GM21528 (cell line): Measurements from ENCODE around the gene GREM1.

Experiments
- ATAC-seq: cut with Tn5 transposase; IDR thresholded peaks from one replicate; pipeline ENCODE4 v1.9.1; 2021; ENCODE audit warnings: mild to moderate bottlenecking, moderate library complexity; ENCODE audit not compliant: unreplicated experiment, low FRiP score

GREM1 gene

GRCh38 chr15:32775103-32775502 is 57.3 kb downstream of the GREM1 start:
- ATAC-seq: no peak

GRCh38 chr15:32778391-32779176 is 60.8 kb downstream of the GREM1 start:
- no peak for ATAC-seq

- no peak for ATAC-seq
Measured at GRCh38 chr15:32781781-32782180, 64.0 kb downstream of the GREM1 start.

- ATAC-seq: no peak
Measured at GRCh38 chr15:32784581-32784980, 66.8 kb downstream of the GREM1 start.

- ATAC-seq: no peak
Measured at GRCh38 chr15:32786906-32787305, 69.1 kb downstream of the GREM1 start.

GRCh38 chr15:32787949-32788348 is 70.1 kb downstream of the GREM1 start:
- no peak for ATAC-seq

- no peak for ATAC-seq
Measured at GRCh38 chr15:32790352-32790999, 72.7 kb downstream of the GREM1 start.

- no peak for ATAC-seq
Measured at GRCh38 chr15:32792436-32792835, 74.6 kb downstream of the GREM1 start.
